ENCODE data around the gene METAP1D.

METAP1D gene

GRCh38 chr2:172011812-172012575 is 12.2 kb downstream of the METAP1D start:
- no peaks in the 10 kb centered on the region for H3K27me3 ChIP-seq (ENCODE audit: insufficient read depth, low read depth, severe bottlenecking)
- no peak overlapping the region for H3K4me3 ChIP-seq (ENCODE audit: low read depth, low read length)
- no peak for TF ChIP-seq CTCF (IDR thresholded peaks at IDR 0.05; ENCODE audit: low read depth, low read length)
- no peaks in the 10 kb centered on the region for H3K36me3 ChIP-seq
- H3K27ac ChIP-seq = no peak overlapping the region
- no peak for DNase-seq
- no peaks in the 10 kb centered on the region for H3K9me3 ChIP-seq (ENCODE audit: severe bottlenecking)

- peak; percentile 41 for DNase-seq
- Histone ChIP-seq H3K36me3 (no peaks in the 10 kb centered on the region), H3K4me3 (ENCODE audit: low read depth, low read length) (no peak overlapping the region), H3K27ac (no peak overlapping the region), H3K27me3 (ENCODE audit: insufficient read depth, low read depth, severe bottlenecking) (no peaks in the 10 kb centered on the region), H3K9me3 (ENCODE audit: severe bottlenecking) (no peaks in the 10 kb centered on the region)
- no peak for TF ChIP-seq CTCF (IDR thresholded peaks at IDR 0.05; ENCODE audit: low read depth, low read length)
Measured at GRCh38 chr2:172012677-172013391, 13.1 kb downstream of the METAP1D start.

GRCh38 chr2:172013396-172013795 is 13.6 kb downstream of the METAP1D start:
- no peak overlapping the region for H3K4me3 ChIP-seq (ENCODE audit: low read depth, low read length)
- no peak for TF ChIP-seq CTCF (IDR thresholded peaks at IDR 0.05; ENCODE audit: low read depth, low read length)
- H3K36me3 ChIP-seq = no peaks in the 10 kb centered on the region
- DNase-seq = no peak
- H3K9me3 ChIP-seq (ENCODE audit: severe bottlenecking) = no peaks in the 10 kb centered on the region
- H3K27me3 ChIP-seq (ENCODE audit: insufficient read depth, low read depth, severe bottlenecking) = no peaks in the 10 kb centered on the region
- no peak overlapping the region for H3K27ac ChIP-seq

- H3K27me3 ChIP-seq (ENCODE audit: insufficient read depth, low read depth, severe bottlenecking) = no peaks in the 10 kb centered on the region
- no peak for DNase-seq
Measured at GRCh38 chr2:172021074-172021931, 21.6 kb downstream of the METAP1D start.

GRCh38 chr2:172021955-172022354 is 22.2 kb downstream of the METAP1D start:
- no peaks in the 10 kb centered on the region for H3K27me3 ChIP-seq (ENCODE audit: insufficient read depth, low read depth, severe bottlenecking)
- DNase-seq = no peak
- TF ChIP-seq CTCF (IDR thresholded peaks at IDR 0.05; ENCODE audit: low read depth, low read length) = no peak
- H3K4me3 ChIP-seq (ENCODE audit: low read depth, low read length) = no peak overlapping the region
- H3K36me3 ChIP-seq = no peaks in the 10 kb centered on the region
- H3K27ac ChIP-seq = no peak overlapping the region
- no peaks in the 10 kb centered on the region for H3K9me3 ChIP-seq (ENCODE audit: severe bottlenecking)

More at GRCh38 chr2:172021074-172021931, 21.6 kb downstream of the METAP1D start:
- no peak for TF ChIP-seq CTCF (IDR thresholded peaks at IDR 0.05; ENCODE audit: low read depth, low read length)
- Histone ChIP-seq H3K36me3 (no peaks in the 10 kb centered on the region), H3K9me3 (ENCODE audit: severe bottlenecking) (no peaks in the 10 kb centered on the region), H3K27ac (no peak overlapping the region), H3K4me3 (ENCODE audit: low read depth, low read length) (no peak overlapping the region)

Data from WERI-Rb-1 (cell line).